ENCODE results near the gene MVD. TPM values are rescaled to one million over a fixed set of nuclear protein-coding genes. Genes with fewer than 3 reads are reported as not detected.
"Not testable (repeated sequence)": the region's sequence is repeated elsewhere in the genome, so short reads cannot be mapped to it uniquely, and the experiment has no call there.

MVD gene
- total RNA-seq, 4 donors from 2014 or later, result 36.8 to 107 (median 60.6) TPM

DNA sequence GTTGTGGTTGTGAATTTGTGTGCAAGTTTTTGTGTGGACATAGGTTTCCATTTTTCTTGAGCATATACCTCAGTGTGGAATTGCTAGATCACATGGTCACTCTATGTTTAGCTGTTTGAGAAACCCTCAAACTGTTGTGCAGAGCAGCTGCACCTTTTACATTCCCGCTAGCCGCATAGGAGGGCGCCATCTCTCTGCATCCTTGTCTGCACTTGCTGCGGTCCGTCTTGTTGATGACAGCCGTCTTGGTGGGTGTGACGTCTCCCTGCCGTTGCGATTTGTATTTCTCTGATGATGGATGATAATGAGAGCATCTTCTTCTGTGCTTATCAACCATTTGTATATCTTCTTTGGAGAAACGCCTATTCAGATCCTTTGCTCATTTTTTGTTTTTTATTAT is 49.6 kb downstream of the MVD start:
- Histone ChIP-seq H3K27me3 (no peaks in the 10 kb centered on the region), H3K36me3 (peaks cover 0 to 43% (median 0%) of the 10 kb centered on the region in 3 donors), H3K27ac (no peak overlapping the region), H3K9me3 (no peaks in the 10 kb centered on the region), H3K4me1 (peaks cover 0 to 27% (median 5%) of the 10 kb centered on the region in 4 donors), H3K4me3 (no peak overlapping the region)
- TF ChIP-seq, protein P1, sequence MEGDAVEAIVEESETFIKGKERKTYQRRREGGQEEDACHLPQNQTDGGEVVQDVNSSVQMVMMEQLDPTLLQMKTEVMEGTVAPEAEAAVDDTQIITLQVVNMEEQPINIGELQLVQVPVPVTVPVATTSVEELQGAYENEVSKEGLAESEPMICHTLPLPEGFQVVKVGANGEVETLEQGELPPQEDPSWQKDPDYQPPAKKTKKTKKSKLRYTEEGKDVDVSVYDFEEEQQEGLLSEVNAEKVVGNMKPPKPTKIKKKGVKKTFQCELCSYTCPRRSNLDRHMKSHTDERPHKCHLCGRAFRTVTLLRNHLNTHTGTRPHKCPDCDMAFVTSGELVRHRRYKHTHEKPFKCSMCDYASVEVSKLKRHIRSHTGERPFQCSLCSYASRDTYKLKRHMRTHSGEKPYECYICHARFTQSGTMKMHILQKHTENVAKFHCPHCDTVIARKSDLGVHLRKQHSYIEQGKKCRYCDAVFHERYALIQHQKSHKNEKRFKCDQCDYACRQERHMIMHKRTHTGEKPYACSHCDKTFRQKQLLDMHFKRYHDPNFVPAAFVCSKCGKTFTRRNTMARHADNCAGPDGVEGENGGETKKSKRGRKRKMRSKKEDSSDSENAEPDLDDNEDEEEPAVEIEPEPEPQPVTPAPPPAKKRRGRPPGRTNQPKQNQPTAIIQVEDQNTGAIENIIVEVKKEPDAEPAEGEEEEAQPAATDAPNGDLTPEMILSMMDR (IDR thresholded peaks at IDR 0.05), result no peak
- TF ChIP-seq POLR2A (IDR thresholded peaks at IDR 0.05), result no peak
- DNase-seq, result no peak

DNA sequence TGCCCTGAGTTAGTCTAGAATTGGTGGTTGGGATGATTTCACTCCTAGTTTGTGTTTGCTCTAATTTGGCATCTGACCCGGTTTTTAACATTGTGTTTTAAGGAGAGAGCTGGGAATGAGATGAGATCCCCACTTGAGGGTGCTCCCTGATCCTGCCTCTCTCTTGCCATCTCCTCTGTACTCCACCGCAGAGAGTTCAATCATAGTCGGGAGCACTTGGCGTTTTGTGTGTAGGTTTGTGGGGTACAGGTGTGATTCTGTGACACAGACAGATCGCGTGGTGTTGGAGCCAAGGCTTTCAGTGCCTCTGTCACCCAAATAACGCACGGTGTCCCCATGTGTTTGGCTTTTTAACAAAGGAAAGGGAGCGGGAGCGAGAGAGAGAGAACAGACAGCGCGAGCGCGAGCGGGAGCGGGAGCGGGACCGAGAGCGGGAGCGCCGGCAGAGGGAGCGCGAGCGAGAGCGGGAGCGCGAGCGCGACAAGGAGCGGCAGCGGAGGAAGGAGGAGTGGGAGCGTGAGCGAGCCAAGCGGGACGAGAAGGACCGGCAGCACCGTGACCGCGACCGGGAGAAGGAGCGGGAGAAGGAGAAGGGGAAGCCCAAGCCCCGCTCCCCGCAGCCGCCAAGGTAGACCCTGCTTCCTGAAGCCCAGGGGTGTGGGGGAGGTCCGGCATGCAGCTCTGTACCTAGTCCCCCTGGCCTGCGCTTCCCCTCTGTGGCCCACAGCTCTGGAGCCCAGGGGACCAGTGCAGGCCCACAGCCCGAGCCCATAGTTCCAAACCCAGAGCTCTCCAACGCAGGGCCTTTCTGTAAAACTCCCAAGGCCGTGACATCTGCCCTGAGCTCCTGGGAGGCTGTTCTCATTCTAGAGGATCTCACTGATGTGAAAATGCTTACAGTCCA is 51.7 kb downstream of the MVD start:
- Histone ChIP-seq H3K27me3 (no peaks in the 10 kb centered on the region), H3K36me3 (peaks cover 0 to 53% (median 0%) of the 10 kb centered on the region in 3 donors), H3K4me1 (peaks cover 0 to 6% (median 2%) of the 10 kb centered on the region in 4 donors), H3K9me3 (no peaks in the 10 kb centered on the region), H3K4me3 (no peak overlapping the region), H3K27ac (no peak overlapping the region)
- no peak for DNase-seq
- TF ChIP-seq POLR2A (IDR thresholded peaks at IDR 0.05), result no peak
- TF ChIP-seq, protein P1 (IDR thresholded peaks at IDR 0.05), result no peak

DNA sequence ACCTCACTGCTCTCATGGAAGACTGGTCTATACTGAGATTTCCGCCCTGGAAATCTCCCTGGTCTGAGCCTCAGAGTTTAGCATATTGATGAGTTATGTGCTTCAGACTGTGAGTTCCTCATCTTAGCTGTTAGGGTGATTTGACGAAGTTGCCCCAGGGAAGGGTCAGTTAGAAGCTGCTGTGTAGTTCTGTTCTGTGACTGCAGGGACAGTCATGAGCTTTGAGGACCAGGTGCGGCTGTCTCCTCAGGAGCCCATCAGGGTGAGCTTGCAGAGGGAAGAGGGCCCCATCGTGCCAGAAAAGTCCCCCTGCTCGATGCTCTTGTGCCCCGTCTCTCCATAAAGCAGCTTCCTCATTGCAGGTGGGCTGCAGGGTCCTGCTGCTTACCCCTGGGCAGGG is 52.8 kb downstream of the MVD start:
- no peak overlapping the region for H3K4me3 ChIP-seq
- no peaks in the 10 kb centered on the region for H3K27me3 ChIP-seq
- DNase-seq, result no peak
- peaks cover 0 to 64% (median 0%) of the 10 kb centered on the region in 3 donors for H3K36me3 ChIP-seq
- H3K9me3 ChIP-seq, result no peaks in the 10 kb centered on the region
- no peaks in the 10 kb centered on the region for H3K4me1 ChIP-seq
- no peak overlapping the region for H3K27ac ChIP-seq
- TF ChIP-seq, protein P1 (IDR thresholded peaks at IDR 0.05), result no peak
- TF ChIP-seq POLR2A (IDR thresholded peaks at IDR 0.05), result no peak

GRCh38 chr16:88609426-88609825 is 53.5 kb downstream of the MVD start:
- H3K4me1 ChIP-seq, result not testable (repeated sequence)

DNA sequence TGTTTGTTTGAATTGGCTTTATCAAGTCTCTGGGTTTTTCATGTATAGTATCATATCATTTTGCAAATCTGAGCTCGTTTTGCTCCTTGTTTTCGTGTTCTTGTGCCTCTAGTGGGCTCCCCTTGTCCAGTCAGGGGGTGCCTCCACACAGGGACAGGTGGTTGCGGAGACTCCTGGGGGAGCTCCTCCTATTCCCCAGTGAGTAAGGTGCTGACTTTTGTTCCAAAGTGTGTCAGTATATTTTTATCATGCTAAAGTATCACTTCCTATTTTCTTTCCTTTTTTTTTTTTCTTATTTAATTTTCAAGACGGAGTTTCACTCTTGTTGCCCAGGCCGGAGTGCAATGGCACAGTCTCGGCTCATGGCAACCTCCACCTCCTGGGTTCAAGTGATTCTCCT is 54.8 kb downstream of the MVD start:
- Histone ChIP-seq H3K4me3 (no peak overlapping the region), H3K4me1 (no peaks in the 10 kb centered on the region), H3K27me3 (no peaks in the 10 kb centered on the region), H3K9me3 (no peaks in the 10 kb centered on the region), H3K36me3 (peaks cover 0 to 74% (median 0%) of the 10 kb centered on the region in 3 donors), H3K27ac (no peak overlapping the region)
- no peak for TF ChIP-seq POLR2A (IDR thresholded peaks at IDR 0.05)
- TF ChIP-seq, protein P1 (IDR thresholded peaks at IDR 0.05), result no peak
- DNase-seq, result no peak

More at GRCh38 chr16:88609426-88609825, 53.5 kb downstream of the MVD start:
- H3K9me3 ChIP-seq, H3K27ac ChIP-seq, H3K4me3 ChIP-seq, DNase-seq, H3K27me3 ChIP-seq: not testable (repeated sequence)
- H3K36me3 ChIP-seq, result peaks cover 0 to 67% (median 0%) of the 10 kb centered on the region in 3 donors

DNA sequence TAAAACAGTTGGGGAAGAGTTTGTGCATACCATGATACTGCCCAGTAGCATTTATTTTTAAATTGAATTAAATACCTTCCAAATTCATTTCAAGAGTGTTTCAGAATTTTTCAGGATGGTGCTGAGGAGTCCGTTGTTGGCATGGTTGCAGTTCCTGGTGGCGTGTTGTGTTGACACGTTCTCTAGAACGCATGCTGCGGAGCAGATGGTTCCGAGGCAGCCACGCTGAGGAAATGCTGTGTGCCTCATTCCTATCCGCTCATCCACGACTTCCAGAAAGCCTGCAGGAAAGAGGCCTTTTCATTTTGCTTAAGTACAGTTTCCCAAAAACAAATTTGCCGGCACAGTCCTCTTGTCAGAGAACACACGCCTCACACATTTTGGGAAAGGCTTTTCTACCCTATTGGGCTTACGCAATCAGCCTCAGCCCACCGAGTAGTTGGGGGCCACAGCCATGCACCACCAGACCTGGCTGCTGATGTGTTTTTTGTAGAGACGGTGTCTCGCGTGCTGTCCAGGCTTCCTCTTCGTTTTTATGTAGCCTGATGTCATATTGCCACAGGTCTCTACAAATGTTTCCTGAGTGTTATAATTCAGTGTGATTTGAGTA is 56.6 kb downstream of the MVD start:
- TF ChIP-seq, protein P1 (IDR thresholded peaks at IDR 0.05), result no peak
- TF ChIP-seq POLR2A (IDR thresholded peaks at IDR 0.05), result no peak
- Histone ChIP-seq H3K36me3 (peaks cover 0 to 72% (median 0%) of the 10 kb centered on the region in 3 donors), H3K4me1 (no peaks in the 10 kb centered on the region), H3K9me3 (no peaks in the 10 kb centered on the region), H3K27me3 (no peaks in the 10 kb centered on the region), H3K27ac (no peak overlapping the region), H3K4me3 (no peak overlapping the region)
- no peak for DNase-seq
